GM12878 (cell line): ENCODE results near the gene ZNF142. TPM values are rescaled to one million over a fixed set of nuclear protein-coding genes. Genes with fewer than 3 reads are reported as not detected.

ENCODE experiments used
- ATAC-seq: fragments of 200-7000 bp; cut with Tn5 transposase; 3 replicates; pipeline ENCODE4 v1.9.1; 2020; ENCODE audit warnings: mild to moderate bottlenecking, moderate library complexity
- Bru-seq: library from RNA; stranded (reverse); fragments of 400-500 nt; gene quantifications from one replicate; lab custom pipeline; 2021; lab: Mats Ljungman, UMichigan
- BruChase-seq, 2 experiments: library from RNA; stranded (reverse); fragments of 400-500 nt; gene quantifications; one replicate each; lab custom pipeline; 2021; lab: Mats Ljungman, UMichigan
- BruUV-seq: library from RNA; stranded (reverse); fragments of 400-500 nt; replicated peaks from 2 replicates; lab custom pipeline; 2021; lab: Mats Ljungman, UMichigan
- CTCF ChIA-PET: fragments of 300-600 bp; sonication (Branson Sonifier 250); formaldehyde crosslinking; extraction: SDS; loops from one replicate; lab custom pipeline; 2021; ENCODE audit warnings: inconsistent platforms; lab: Yijun Ruan, JAX
- POLR2A ChIA-PET: fragments of 350-600 bp; formaldehyde crosslinking; extraction: SDS; loops from one replicate; lab custom pipeline; 2021; ENCODE audit warnings: inconsistent platforms; lab: Charles Lee
- RAD21 ChIA-PET: fragments of 300-600 bp; sonication (Branson Sonifier 250); formaldehyde crosslinking; loops from one replicate; lab custom pipeline; 2023; ENCODE audit warnings: antibody characterized with exemption; ENCODE audit not compliant: unreplicated experiment; lab: Charles Lee
- SMC1A ChIA-PET: fragments of 300-600 bp; sonication (Branson Sonifier 250); formaldehyde crosslinking; loops from one replicate; lab custom pipeline; 2023; ENCODE audit not compliant: unreplicated experiment, uncharacterized antibody; lab: Charles Lee
- DNase-seq: peaks from one replicate; pipeline ENCODE4 v3.0.0-alpha.2; 2011; ENCODE audit warnings: low read depth, low spot score
- FAIRE-seq: peaks from 3 replicates; lab custom pipeline; 2011; peaks lifted over from hg19 to GRCh38; lab: Jason Lieb, UNC
- H2AFZ ChIP-seq: 2 replicates; pipeline ENCODE4 v1.6.0; 2011; ENCODE audit warnings: low read depth, low read length, control low read depth; ENCODE audit not compliant: control insufficient read depth
- H3K27ac ChIP-seq: 2 replicates; pipeline ENCODE4 v1.5.1; 2011; ENCODE audit warnings: control low read depth; ENCODE audit not compliant: control insufficient read depth, insufficient read depth
- H3K27me3 ChIP-seq, 2 experiments: replicated peaks in 1 of 2; 2 replicates each; pipeline versions ENCODE4 v1.6.0 to v1.6.1; 2011; ENCODE audit warnings: low read length in 1 of 2; ENCODE audit not compliant: control insufficient read depth in 2 of 2, insufficient read depth in 2 of 2
- H3K36me3 ChIP-seq, 2 experiments: 2 replicates each; pipeline ENCODE4 v1.5.1; 2011; ENCODE audit warnings: low read length in 1 of 2; ENCODE audit not compliant: control insufficient read depth in 2 of 2, insufficient read depth in 2 of 2
- H3K4me1 ChIP-seq: 2 replicates; pipeline ENCODE4 v1.6.1; 2011; ENCODE audit warnings: mild to moderate bottlenecking, low read length, moderate library complexity, mixed read lengths; ENCODE audit not compliant: control insufficient read depth, insufficient read depth
- H3K4me2 ChIP-seq: 2 replicates; pipeline ENCODE4 v1.6.0; 2011; ENCODE audit warnings: control low read depth; ENCODE audit not compliant: control insufficient read depth, insufficient read depth
- H3K4me3 ChIP-seq: fragments of 200-600 bp; sonication (generic); 2 replicates; pipeline ENCODE4 v1.5.1; 2016
- H3K79me2 ChIP-seq: 2 replicates; pipeline ENCODE4 v1.6.0; 2011; ENCODE audit warnings: low read length; ENCODE audit not compliant: control insufficient read depth, insufficient read depth
- H3K9ac ChIP-seq: 2 replicates; pipeline ENCODE4 v1.8.0; 2011; ENCODE audit warnings: low read length, control low read depth, mixed read lengths; ENCODE audit not compliant: control insufficient read depth, insufficient read depth
- H3K9me3 ChIP-seq: replicated peaks from 3 replicates; pipeline ENCODE4 v1.5.1; 2011; ENCODE audit warnings: mild to moderate bottlenecking, low read length; ENCODE audit not compliant: control insufficient read depth, insufficient read depth
- H4K20me1 ChIP-seq: 2 replicates; pipeline ENCODE4 v1.6.0; 2011; ENCODE audit not compliant: control insufficient read depth, insufficient read depth
- ASH2L ChIP-seq: fragments of 300-600, 200-600 bp; sonication (generic); IDR thresholded peaks from 2 replicates; pipeline ENCODE4 v1.6.1; 2017; ENCODE audit warnings: low read depth, mild to moderate bottlenecking, borderline replicate concordance
- ATF7 ChIP-seq: fragments of 450-650 bp; IDR thresholded peaks from 2 replicates; pipeline ENCODE4 v1.6.1; 2016; ENCODE audit warnings: low read depth, mild to moderate bottlenecking
- BCL11A ChIP-seq: IDR thresholded peaks from 2 replicates; pipeline ENCODE4 v1.6.1; 2011; ENCODE audit warnings: low read depth, low read length
- DPF2 ChIP-seq: fragments of 450-650 bp; IDR thresholded peaks from 2 replicates; pipeline ENCODE4 v1.6.1; 2017; ENCODE audit warnings: mild to moderate bottlenecking
- KLF5 ChIP-seq: fragments of 450-650 bp; IDR thresholded peaks from 2 replicates; pipeline ENCODE4 v1.6.1; 2014; ENCODE audit warnings: mild to moderate bottlenecking; ENCODE audit not compliant: partially characterized antibody
- SMAD1 ChIP-seq: fragments of 450-650 bp; IDR thresholded peaks from 2 replicates; pipeline ENCODE4 v1.6.1; 2018; ENCODE audit warnings: mild to moderate bottlenecking, low read depth; ENCODE audit not compliant: partially characterized antibody
- SPI1 ChIP-seq: IDR thresholded peaks from 2 replicates; pipeline ENCODE4 v1.6.1; 2011; ENCODE audit warnings: low read depth, mild to moderate bottlenecking, low read length, moderate library complexity, borderline replicate concordance; ENCODE audit not compliant: insufficient read depth
- SUPT20H ChIP-seq: IDR thresholded peaks from 2 replicates; pipeline ENCODE4 v1.6.1; 2011; ENCODE audit warnings: low read depth, mild to moderate bottlenecking, low read length, moderate library complexity, borderline replicate concordance; ENCODE audit not compliant: control insufficient read depth
- ZNF274 ChIP-seq: IDR thresholded peaks from one replicate; pipeline ENCODE4 v1.8.0; 2011; ENCODE audit not compliant: insufficient read length, insufficient read depth
- ZSCAN29 ChIP-seq: fragments of 450-650 bp; IDR thresholded peaks from 2 replicates; pipeline ENCODE4 v1.6.1; 2017; ENCODE audit warnings: mild to moderate bottlenecking, moderate library complexity
- WGBS: methylation state at CpG from one replicate; pipeline ENCODE4 v1.1.6; 2016; ENCODE audit warnings: low lambda C conversion rate; ENCODE audit not compliant: insufficient replicate concordance, insufficient coverage; ENCODE audit errors: missing lambda C conversion rate; 5-methylcytosine and 5-hydroxymethylcytosine counted together
- in situ Hi-C: fragments of 300-500 bp; cut with MboI; formaldehyde crosslinking; loops from 9 replicates; pipeline ENCODE4 v1.14.3; 2018; ENCODE audit warnings: mixed read lengths
- intact Hi-C: fragments of 100-400 bp; cut with micrococcal nuclease; formaldehyde crosslinking; loops from one replicate; pipeline ENCODE4 v1.14.2; 2022; ENCODE audit not compliant: unreplicated experiment
- long read RNA-seq, 2 experiments: library from polyadenylated mRNA; unstranded; transcript quantifications; one replicate each; pipeline ENCODE4 v2.0.0, GENCODE V29; 2019 to 2020
- polyA minus RNA-seq, 3 experiments: library from RNA; depleted of rRNA, polyadenylated mRNA; stranded (reverse); fragments of >200 nt; gene quantifications; 2 replicates each; pipeline ENCODE4 v1.2.3, GENCODE V29; 2011
- polyA plus RNA-seq, 11 experiments: library from polyadenylated mRNA; depleted of rRNA in 4 of 11; unstranded in 6 of 11; stranded (reverse) in 5 of 11; fragments of >200 nt; fragmentation: Nextera tagmentation in 4 of 11; fragmentation: Illumina TruSeq in 1 of 11; extraction: Ambion mirVana in 4 of 11; extraction: Trizol in 1 of 11; gene quantifications; 1 replicate in 1 of 11; 2 replicates in 10 of 11; pipeline versions ENCODE4 v1.2.1 to v1.2.3, GENCODE V29; 2011 to 2016; ENCODE audit warnings: inconsistent platforms in 2 of 11, missing spikeins in 2 of 11, low read depth in 1 of 11
- total RNA-seq, 4 experiments: library from RNA; depleted of rRNA in 3 of 4; stranded (reverse); fragments of >200 nt in 3 of 4; fragmentation: Illumina TruSeq in 1 of 4; extraction: Trizol in 1 of 4; gene quantifications; 2 replicates each; pipeline versions ENCODE4 v1.2.1 to v1.2.3, GENCODE V29; 2013 to 2021
- TF ChIP-seq, protein P1 (sequence below), 3 experiments: IDR thresholded peaks in 2 of 3; conservative IDR thresholded peaks in 1 of 3; 2 replicates each; pipeline ENCODE4 v1.5.1; 2011; ENCODE audit warnings: low read depth in 3 of 3, low read length in 3 of 3, mild to moderate bottlenecking in 3 of 3, control low read depth in 2 of 3, moderate library complexity in 2 of 3, inconsistent platforms in 1 of 3, mixed read lengths in 1 of 3; ENCODE audit not compliant: control insufficient read depth in 2 of 3, insufficient read depth in 1 of 3; ENCODE audit errors: extremely low read depth in 1 of 3
- TF ChIP-seq, protein P2 (sequence below): fragments of 450-650 bp; IDR thresholded peaks from 2 replicates; pipeline ENCODE4 v1.6.1; 2018; ENCODE audit warnings: mild to moderate bottlenecking, low read depth, moderate library complexity; ENCODE audit not compliant: partially characterized antibody

The ZNF142 gene
- 57.7 and 64.0 TPM in 2 replicates for total RNA-seq (2013; cell fraction: nucleolus; rRNA removed)
- 16.6 and 21.7 TPM in 2 replicates for total RNA-seq (2014; rRNA removed)
- 8.5 and 10.0 TPM in 2 replicates for total RNA-seq (2014; rRNA removed; fragmentation: Illumina TruSeq; extraction: Trizol)
- 33.8 and 40.9 TPM in 2 replicates for total RNA-seq (2021)
- polyA plus RNA-seq (2011; ENCODE audit: low read depth) = 6.3 TPM
- polyA plus RNA-seq (2011; rRNA removed) = 2.1 and 4.5 TPM in 2 replicates
- 9.5 and 10.3 TPM in 2 replicates for polyA plus RNA-seq (2011; cell fraction: cytosol; rRNA removed)
- polyA plus RNA-seq (2011; cell fraction: nucleus; rRNA removed) = 30.5 and 38.8 TPM in 2 replicates
- 7.9 and 13.6 TPM in 2 replicates for polyA plus RNA-seq (2012)
- polyA plus RNA-seq (2014; fragmentation: Illumina TruSeq; extraction: Trizol) = 7.2 and 16.3 TPM in 2 replicates
- 1 to 10 TPM; 1.3 to 2.4 TPM for polyA plus RNA-seq (2014; fragmentation: Nextera tagmentation; extraction: Ambion mirVana)
- 13.8 and 17.1 TPM in 2 replicates for polyA plus RNA-seq (2014; rRNA removed)
- 10 to 100 TPM; 19.9 to 21.1 TPM for polyA plus RNA-seq (2016; fragmentation: Nextera tagmentation; extraction: Ambion mirVana)
- polyA minus RNA-seq (2011; rRNA and poly(A)+ RNA removed) = 13.3 and 27.1 TPM in 2 replicates
- polyA minus RNA-seq (2011; cell fraction: cytosol; rRNA and poly(A)+ RNA removed) = 7.2 and 12.3 TPM in 2 replicates
- 29.1 and 60.8 TPM in 2 replicates for polyA minus RNA-seq (2011; cell fraction: nucleus; rRNA and poly(A)+ RNA removed)
- percentile 69 among the genes with signal in this experiment for Bru-seq, nascent RNA
- percentile 68 among the genes with signal in this experiment for BruChase-seq, experiment 1, labeled RNA remaining after a 6-hour chase
- BruChase-seq, experiment 2, labeled RNA remaining after a 2-hour chase = percentile 72 among the genes with signal in this experiment
- long read RNA-seq, experiment 1 = 0 reads
- long read RNA-seq, experiment 2, partial matches to known transcripts = 2 of 3 reads
- long read RNA-seq, experiment 2, other reads (novel, unspliced or antisense) = 1 of 3 reads

- ATAC-seq (peak; percentile 97), FAIRE-seq (peak; percentile 84), DNase-seq (peak; percentile 71)
- no peaks in the 10 kb centered on the region for H3K9me3 ChIP-seq
- POLR2A ChIA-PET = interaction anchor here (0.6 to 3.0 kb wide), 16 partner anchors 9 to 302 kb away, joined by 3 to 22 read pairs (median 4); partner anchors contain the start of genes RNF25, STK36, TTLL4 and USP37
- SMC1A ChIA-PET = interaction anchor here (1.0 to 4.4 kb wide), 11 partner anchors 10 to 357 kb away, joined by 3 to 25 read pairs (median 10); partner anchors contain the start of genes RNF25, STK36, TTLL4 and USP37
- no peaks in the 10 kb centered on the region for H4K20me1 ChIP-seq
- H3K4me1 ChIP-seq = peaks cover 18% of the 10 kb centered on the region
- in situ Hi-C loops = no loop called here
- H3K4me3 ChIP-seq = peak within 1 kb of the TSS; percentile 96
- H3K36me3 ChIP-seq = peaks cover 25 to 36% of the 10 kb centered on the region in 2 experiments; a peak in 3 of 4 replicates
- H3K9ac ChIP-seq = peak within 1 kb of the TSS; percentile 78
- H3K27me3 ChIP-seq = no peaks in the 10 kb centered on the region
- BruUV-seq = no TSS peak
- intact Hi-C loops = loop anchor here (1.0 to 10.0 kb wide), 3 partner anchors 13 to 365 kb away; partner anchors contain the start of genes CTDSP1, RNF25, STK36 and TMBIM1
- CTCF ChIA-PET = interaction anchor here (0.6 to 4.9 kb wide), 26 partner anchors 10 to 733 kb away, joined by 3 to 48 read pairs (median 4); partner anchors contain the start of genes CATIP, DNPEP, RNF25 and STK36
- H3K4me2 ChIP-seq = peak within 1 kb of the TSS; percentile 96
- RAD21 ChIA-PET = interaction anchor here (0.7 to 2.4 kb wide), 17 partner anchors 8 to 728 kb away, joined by 3 to 22 read pairs (median 4); partner anchors contain the start of genes AAMP, CTDSP1, DNPEP and PNKD
- peak within 1 kb of the TSS; percentile 73 for H3K27ac ChIP-seq
- H3K79me2 ChIP-seq = peaks cover 29% of the 10 kb centered on the region
- 1% methylated on average over 46 of the region's 49 CpGs for WGBS
- H2AFZ ChIP-seq = peak within 1 kb of the TSS; percentile 92
- TF ChIP-seq ZSCAN29 (no peak), SPI1 (no peak), KLF5 (no peak), ZNF274 (no peak), ATF7 (peak; percentile 35; the same call in 1 of the 2 replicates), SUPT20H (no peak), SMAD1 (no peak), DPF2 (no peak; the same call in 1 of the 2 replicates), ASH2L (no peak), BCL11A (no peak)
- TF ChIP-seq, protein P1, sequence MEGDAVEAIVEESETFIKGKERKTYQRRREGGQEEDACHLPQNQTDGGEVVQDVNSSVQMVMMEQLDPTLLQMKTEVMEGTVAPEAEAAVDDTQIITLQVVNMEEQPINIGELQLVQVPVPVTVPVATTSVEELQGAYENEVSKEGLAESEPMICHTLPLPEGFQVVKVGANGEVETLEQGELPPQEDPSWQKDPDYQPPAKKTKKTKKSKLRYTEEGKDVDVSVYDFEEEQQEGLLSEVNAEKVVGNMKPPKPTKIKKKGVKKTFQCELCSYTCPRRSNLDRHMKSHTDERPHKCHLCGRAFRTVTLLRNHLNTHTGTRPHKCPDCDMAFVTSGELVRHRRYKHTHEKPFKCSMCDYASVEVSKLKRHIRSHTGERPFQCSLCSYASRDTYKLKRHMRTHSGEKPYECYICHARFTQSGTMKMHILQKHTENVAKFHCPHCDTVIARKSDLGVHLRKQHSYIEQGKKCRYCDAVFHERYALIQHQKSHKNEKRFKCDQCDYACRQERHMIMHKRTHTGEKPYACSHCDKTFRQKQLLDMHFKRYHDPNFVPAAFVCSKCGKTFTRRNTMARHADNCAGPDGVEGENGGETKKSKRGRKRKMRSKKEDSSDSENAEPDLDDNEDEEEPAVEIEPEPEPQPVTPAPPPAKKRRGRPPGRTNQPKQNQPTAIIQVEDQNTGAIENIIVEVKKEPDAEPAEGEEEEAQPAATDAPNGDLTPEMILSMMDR (IDR thresholded peaks at IDR 0.05 in 2 of 3, conservative IDR thresholded peaks at IDR 0.05 in 1 of 3; ENCODE audit: control insufficient read depth in 2 of 3, extremely low read depth in 1 of 3, insufficient read depth in 1 of 3, low read depth in 3 of 3, low read length in 3 of 3) = no peak
- TF ChIP-seq, protein P2, sequence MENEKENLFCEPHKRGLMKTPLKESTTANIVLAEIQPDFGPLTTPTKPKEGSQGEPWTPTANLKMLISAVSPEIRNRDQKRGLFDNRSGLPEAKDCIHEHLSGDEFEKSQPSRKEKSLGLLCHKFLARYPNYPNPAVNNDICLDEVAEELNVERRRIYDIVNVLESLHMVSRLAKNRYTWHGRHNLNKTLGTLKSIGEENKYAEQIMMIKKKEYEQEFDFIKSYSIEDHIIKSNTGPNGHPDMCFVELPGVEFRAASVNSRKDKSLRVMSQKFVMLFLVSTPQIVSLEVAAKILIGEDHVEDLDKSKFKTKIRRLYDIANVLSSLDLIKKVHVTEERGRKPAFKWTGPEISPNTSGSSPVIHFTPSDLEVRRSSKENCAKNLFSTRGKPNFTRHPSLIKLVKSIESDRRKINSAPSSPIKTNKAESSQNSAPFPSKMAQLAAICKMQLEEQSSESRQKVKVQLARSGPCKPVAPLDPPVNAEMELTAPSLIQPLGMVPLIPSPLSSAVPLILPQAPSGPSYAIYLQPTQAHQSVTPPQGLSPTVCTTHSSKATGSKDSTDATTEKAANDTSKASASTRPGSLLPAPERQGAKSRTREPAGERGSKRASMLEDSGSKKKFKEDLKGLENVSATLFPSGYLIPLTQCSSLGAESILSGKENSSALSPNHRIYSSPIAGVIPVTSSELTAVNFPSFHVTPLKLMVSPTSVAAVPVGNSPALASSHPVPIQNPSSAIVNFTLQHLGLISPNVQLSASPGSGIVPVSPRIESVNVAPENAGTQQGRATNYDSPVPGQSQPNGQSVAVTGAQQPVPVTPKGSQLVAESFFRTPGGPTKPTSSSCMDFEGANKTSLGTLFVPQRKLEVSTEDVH = peak; percentile 92
These were observed at the start of gene ZNF142, which contains the start of gene BCS1L for GRCh38 chr2:218659258-218659987. Gene ZNF142, minus strand, starts transcription at chr2:218659623. Its CDS starts 3,194 bp downstream, at chr2:218656429. Gene BCS1L, plus strand, starts transcription at chr2:218659683. Its CDS starts 1,305 bp downstream, at chr2:218660988.
